ENCODE measurements around the gene RUNDC3A.

DNA sequence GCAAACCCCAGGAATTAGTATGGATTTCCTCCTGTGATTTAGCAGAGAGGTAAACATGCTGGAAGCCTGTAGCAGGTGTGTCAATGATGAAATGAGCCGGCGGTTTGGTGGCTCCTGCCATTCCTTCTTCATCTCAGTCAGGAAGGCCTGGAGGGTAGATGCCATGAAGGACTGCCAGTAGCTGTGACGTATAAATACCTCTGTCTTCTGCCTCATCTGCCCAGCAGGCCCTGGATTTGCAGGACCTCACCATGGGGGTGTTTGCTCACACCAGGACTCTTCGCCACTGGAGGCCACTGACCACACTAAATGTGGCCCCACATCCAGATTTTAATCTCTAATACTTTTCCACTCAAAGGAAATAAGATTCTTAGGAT lies 24.4 kb upstream of the RUNDC3A start:
- TF ChIP-seq POLR2A (IDR thresholded peaks at IDR 0.05; ENCODE audit: low read depth, low read length), result no peak
- no peak for TF ChIP-seq SPI1 (IDR thresholded peaks at IDR 0.05; ENCODE audit: low read depth, low read length)
- TF ChIP-seq POLR2AphosphoS5 (IDR thresholded peaks at IDR 0.05; ENCODE audit: low read depth, low read length), result no peak
- TF ChIP-seq TAF1 (IDR thresholded peaks at IDR 0.05; ENCODE audit: low read depth, low read length), result no peak
- TF ChIP-seq POU2F2 (IDR thresholded peaks at IDR 0.05; ENCODE audit: low read depth, low read length), result no peak
